ENCODE measurements around the gene MAGI1.

MAGI1 gene

DNA sequence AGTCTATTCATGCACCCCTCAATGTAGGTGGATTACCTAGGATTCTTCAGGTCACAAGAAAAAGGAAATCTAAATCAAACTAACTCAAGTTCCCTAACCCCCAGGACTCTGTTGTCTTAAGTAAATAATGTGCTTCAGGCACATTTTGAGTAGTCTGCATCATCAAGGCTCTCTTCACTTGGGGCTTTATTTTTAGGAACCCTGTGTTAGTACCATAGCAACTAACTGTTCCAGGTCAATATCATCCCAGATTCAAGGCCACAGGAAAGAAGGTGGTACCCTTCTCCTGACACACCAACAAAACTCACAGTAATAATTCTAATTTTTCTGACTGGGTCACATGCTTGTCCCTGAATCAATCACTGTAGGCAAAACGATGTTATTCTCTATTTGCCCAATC lies 218.1 kb downstream of the MAGI1 start:
- DNase-seq: no peak
- Mint-ChIP-seq H3K36me3 (no peaks in the 10 kb centered on the region), H3K9me3 (peaks cover 4% of the 10 kb centered on the region), H3K27ac (no peak overlapping the region), H3K4me3 (no peak overlapping the region), H3K4me1 (no peaks in the 10 kb centered on the region), H3K27me3 (no peaks in the 10 kb centered on the region)
- CTCF ChIA-PET: no interaction called here

- H3K9me3 Mint-ChIP-seq: peaks cover 4% of the 10 kb centered on the region
- DNase-seq: no peak
- no peak overlapping the region for H3K27ac Mint-ChIP-seq
- H3K27me3 Mint-ChIP-seq: no peaks in the 10 kb centered on the region
- CTCF ChIA-PET: no interaction called here
- H3K4me3 Mint-ChIP-seq: no peak overlapping the region
- no peaks in the 10 kb centered on the region for H3K4me1 Mint-ChIP-seq
- no peaks in the 10 kb centered on the region for H3K36me3 Mint-ChIP-seq
These were observed 218.8 kb downstream of the MAGI1 start for GRCh38 chr3:65819896-65820295.

DNA sequence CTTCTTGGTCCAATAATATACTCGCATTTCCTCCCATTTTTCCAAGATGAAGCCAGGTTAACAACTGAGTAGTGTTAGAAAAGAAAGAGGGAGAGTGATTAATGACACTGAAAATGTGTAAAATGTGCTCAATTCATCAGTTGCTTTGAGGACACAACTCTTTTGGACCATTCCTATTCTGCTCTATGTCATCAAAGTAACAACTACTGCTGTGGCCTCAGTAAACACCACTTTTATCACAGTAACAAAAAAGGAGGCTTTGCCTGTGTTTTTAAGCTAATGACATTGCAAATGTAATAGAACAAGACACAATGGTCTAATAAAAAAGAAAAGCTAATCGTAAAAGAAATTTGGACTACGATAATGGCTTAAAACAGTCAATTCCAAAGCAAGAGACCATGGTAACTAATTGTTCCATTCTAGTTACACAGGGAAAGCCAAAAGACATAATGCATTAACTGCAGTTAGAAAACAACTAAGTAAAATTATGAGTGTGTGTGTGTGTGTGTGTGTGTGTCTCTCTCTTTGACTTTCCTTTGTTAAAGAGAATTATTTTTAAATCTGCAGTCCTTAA lies 221.1 kb downstream of the MAGI1 start:
- H3K9me3 Mint-ChIP-seq: peaks cover 4% of the 10 kb centered on the region
- DNase-seq: no peak
- no peaks in the 10 kb centered on the region for H3K4me1 Mint-ChIP-seq
- no peaks in the 10 kb centered on the region for H3K36me3 Mint-ChIP-seq
- H3K4me3 Mint-ChIP-seq: no peak overlapping the region
- H3K27me3 Mint-ChIP-seq: no peaks in the 10 kb centered on the region
- CTCF ChIA-PET: no interaction called here
- H3K27ac Mint-ChIP-seq: no peak overlapping the region

DNA sequence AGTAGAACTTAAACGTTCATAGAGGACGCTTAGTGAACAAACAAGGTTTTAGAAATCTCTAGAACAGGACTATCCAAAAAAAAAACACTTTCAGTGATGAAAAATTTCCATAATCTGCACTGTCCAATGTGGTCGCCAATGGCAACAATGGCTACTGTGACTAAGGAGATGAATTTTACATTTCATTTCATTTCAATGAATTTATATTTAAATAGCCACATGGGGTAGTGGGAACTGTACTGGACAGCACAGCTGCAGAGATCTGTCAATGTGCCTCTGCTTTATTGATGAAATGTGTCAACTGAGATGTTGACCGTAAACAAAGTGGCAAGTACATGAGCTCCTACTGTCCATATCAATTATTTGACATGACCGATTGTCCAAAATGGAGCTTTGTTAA lies 222.5 kb downstream of the MAGI1 start:
- Mint-ChIP-seq H3K4me3 (no peak overlapping the region), H3K9me3 (peaks cover 4% of the 10 kb centered on the region), H3K27me3 (no peaks in the 10 kb centered on the region), H3K4me1 (no peaks in the 10 kb centered on the region), H3K36me3 (no peaks in the 10 kb centered on the region), H3K27ac (no peak overlapping the region)
- CTCF ChIA-PET: no interaction called here
- DNase-seq: no peak

DNA sequence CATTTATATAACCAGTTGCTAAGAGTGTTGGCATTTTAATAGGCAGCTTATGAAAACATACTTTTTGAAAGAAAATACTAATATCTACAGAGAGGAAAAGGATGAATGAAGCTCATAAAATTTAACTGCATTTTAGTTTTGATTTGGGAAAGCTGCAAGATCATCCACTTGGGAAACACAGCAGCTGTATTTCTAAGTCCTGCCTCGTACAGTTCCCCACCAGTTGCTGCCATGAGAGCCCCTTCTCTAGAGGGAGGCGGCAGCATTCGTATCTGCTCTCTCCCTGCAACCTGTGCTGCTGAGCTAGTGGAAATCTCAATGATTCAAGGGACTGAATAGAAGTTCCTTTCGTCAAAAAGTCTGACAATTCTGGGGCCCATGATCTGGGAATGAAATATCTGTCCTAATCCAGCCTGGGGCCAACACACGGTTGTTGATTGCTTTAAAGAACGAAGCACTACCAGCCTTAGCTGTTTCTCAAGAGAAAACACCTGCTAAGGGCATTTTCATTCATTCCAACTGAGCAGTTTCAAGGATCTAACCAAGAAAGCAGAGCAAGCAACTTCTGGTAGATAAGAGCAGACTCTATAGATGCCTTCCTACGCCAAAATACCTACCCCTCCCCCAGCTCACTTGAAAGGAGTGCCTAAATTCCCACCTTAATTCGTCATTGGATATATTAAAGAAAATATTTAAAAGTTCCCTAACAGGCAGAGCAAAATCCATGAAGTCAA lies 223.7 kb downstream of the MAGI1 start:
- CTCF ChIA-PET: no interaction called here
- H3K36me3 Mint-ChIP-seq: no peaks in the 10 kb centered on the region
- H3K9me3 Mint-ChIP-seq: peaks cover 4% of the 10 kb centered on the region

GRCh38 chr3:65811892-65812291 lies 226.8 kb downstream of the MAGI1 start:
- Mint-ChIP-seq H3K36me3 (no peaks in the 10 kb centered on the region), H3K4me3 (no peak overlapping the region), H3K27me3 (no peaks in the 10 kb centered on the region), H3K27ac (no peak overlapping the region), H3K4me1 (no peaks in the 10 kb centered on the region), H3K9me3 (peaks cover 3% of the 10 kb centered on the region)
- DNase-seq: no peak
- CTCF ChIA-PET: no interaction called here

More for the DNA sequence above, 223.7 kb downstream of the MAGI1 start:
- Mint-ChIP-seq H3K27ac (no peak overlapping the region), H3K4me3 (no peak overlapping the region), H3K4me1 (no peaks in the 10 kb centered on the region), H3K27me3 (no peaks in the 10 kb centered on the region)
- no peak for DNase-seq

- H3K27ac Mint-ChIP-seq: no peak overlapping the region
- no peaks in the 10 kb centered on the region for H3K27me3 Mint-ChIP-seq
- no peaks in the 10 kb centered on the region for H3K4me1 Mint-ChIP-seq
- peaks cover 3% of the 10 kb centered on the region for H3K9me3 Mint-ChIP-seq
- H3K4me3 Mint-ChIP-seq: no peak overlapping the region
- CTCF ChIA-PET: no interaction called here
- no peaks in the 10 kb centered on the region for H3K36me3 Mint-ChIP-seq
- no peak for DNase-seq
These were observed 227.5 kb downstream of the MAGI1 start for GRCh38 chr3:65811086-65811761.

- CTCF ChIA-PET: no interaction called here
- no peak for DNase-seq
- no peaks in the 10 kb centered on the region for H3K36me3 Mint-ChIP-seq
- H3K27ac Mint-ChIP-seq: no peak overlapping the region
- H3K27me3 Mint-ChIP-seq: no peaks in the 10 kb centered on the region
- peaks cover 6% of the 10 kb centered on the region for H3K9me3 Mint-ChIP-seq
- H3K4me1 Mint-ChIP-seq: no peaks in the 10 kb centered on the region
- no peak overlapping the region for H3K4me3 Mint-ChIP-seq
These were observed 228.4 kb downstream of the MAGI1 start for GRCh38 chr3:65810302-65810701.

GRCh38 chr3:65809641-65810150 lies 229.0 kb downstream of the MAGI1 start:
- H3K9me3 Mint-ChIP-seq: peaks cover 8% of the 10 kb centered on the region
- H3K27ac Mint-ChIP-seq: no peak overlapping the region
- H3K4me3 Mint-ChIP-seq: no peak overlapping the region
- no peaks in the 10 kb centered on the region for H3K36me3 Mint-ChIP-seq
- H3K27me3 Mint-ChIP-seq: no peaks in the 10 kb centered on the region
- no peaks in the 10 kb centered on the region for H3K4me1 Mint-ChIP-seq
- CTCF ChIA-PET: no interaction called here
- no peak for DNase-seq

DNA sequence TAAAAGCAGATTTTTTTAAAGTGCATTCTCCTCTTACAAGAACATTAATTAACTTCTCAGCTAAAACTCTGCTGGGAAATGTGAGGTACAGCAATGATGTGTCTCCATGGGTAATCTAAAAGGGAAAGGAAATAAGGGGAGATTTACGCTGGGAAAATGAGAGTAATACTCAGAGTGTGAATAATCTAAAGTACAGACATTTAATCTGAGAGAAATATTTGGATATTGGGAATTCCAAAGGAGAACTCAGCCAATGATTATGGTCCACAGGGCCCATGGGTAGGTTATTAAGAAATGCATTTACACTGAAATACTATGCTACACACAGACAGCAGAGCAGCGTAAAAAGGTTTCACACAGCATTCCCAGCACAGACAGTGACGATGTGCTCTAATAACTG lies 229.9 kb downstream of the MAGI1 start:
- Mint-ChIP-seq H3K27me3 (no peaks in the 10 kb centered on the region), H3K36me3 (no peaks in the 10 kb centered on the region), H3K9me3 (peaks cover 8% of the 10 kb centered on the region), H3K4me1 (no peaks in the 10 kb centered on the region), H3K4me3 (no peak overlapping the region), H3K27ac (no peak overlapping the region)
- CTCF ChIA-PET: no interaction called here
- DNase-seq: no peak

DNA sequence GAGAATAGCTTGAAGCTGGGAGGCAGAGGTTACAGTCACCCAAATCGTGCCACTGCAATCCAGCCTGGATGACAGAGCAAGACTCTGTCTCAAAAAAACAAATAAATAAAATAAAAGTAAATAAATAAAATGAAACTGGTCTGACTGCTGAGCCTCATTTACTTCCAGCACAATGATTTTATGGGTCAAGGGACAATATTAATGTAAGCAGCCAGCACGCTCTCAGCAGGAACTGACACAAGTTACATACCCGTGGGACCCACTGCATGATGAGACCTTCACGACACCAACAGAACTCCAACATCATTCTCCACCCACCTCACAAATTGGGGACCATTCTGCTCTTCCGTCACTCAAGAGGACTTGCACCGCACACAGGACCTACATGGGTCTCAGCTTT lies 230.3 kb downstream of the MAGI1 start:
- no peak overlapping the region for H3K27ac Mint-ChIP-seq
- no peak for DNase-seq
- H3K36me3 Mint-ChIP-seq: no peaks in the 10 kb centered on the region
- no peaks in the 10 kb centered on the region for H3K27me3 Mint-ChIP-seq
- peaks cover 8% of the 10 kb centered on the region for H3K9me3 Mint-ChIP-seq
- no peaks in the 10 kb centered on the region for H3K4me1 Mint-ChIP-seq
- CTCF ChIA-PET: no interaction called here
- H3K4me3 Mint-ChIP-seq: no peak overlapping the region

DNA sequence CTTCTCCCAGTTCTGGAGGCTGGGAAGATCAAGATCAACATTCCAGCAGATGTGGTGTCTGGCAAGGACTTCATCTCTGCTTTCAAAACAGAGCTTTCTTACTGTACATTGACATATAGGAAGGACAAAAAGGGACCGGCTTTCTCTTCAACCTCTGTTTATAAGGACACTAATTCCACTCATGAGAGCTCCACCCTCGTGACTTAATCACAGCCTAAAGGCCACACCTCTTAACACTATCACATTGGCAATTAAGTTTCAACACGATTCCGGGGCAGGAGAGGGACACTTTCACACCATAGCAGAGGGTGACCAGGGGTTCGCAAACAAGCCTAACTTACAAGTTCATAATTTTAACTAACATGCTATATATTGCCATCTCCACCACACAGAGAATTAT lies 231.5 kb downstream of the MAGI1 start:
- Mint-ChIP-seq H3K4me1 (no peaks in the 10 kb centered on the region), H3K9me3 (peaks cover 8% of the 10 kb centered on the region), H3K27ac (no peak overlapping the region), H3K36me3 (no peaks in the 10 kb centered on the region), H3K27me3 (no peaks in the 10 kb centered on the region), H3K4me3 (no peak overlapping the region)
- CTCF ChIA-PET: no interaction called here
- no peak for DNase-seq

- H3K36me3 Mint-ChIP-seq: no peaks in the 10 kb centered on the region
- H3K9me3 Mint-ChIP-seq: peaks cover 8% of the 10 kb centered on the region
- H3K4me1 Mint-ChIP-seq: no peaks in the 10 kb centered on the region
- H3K4me3 Mint-ChIP-seq: no peak overlapping the region
- no peak overlapping the region for H3K27ac Mint-ChIP-seq
- CTCF ChIA-PET: no interaction called here
- H3K27me3 Mint-ChIP-seq: no peaks in the 10 kb centered on the region
- no peak for DNase-seq
These were observed 232.1 kb downstream of the MAGI1 start for GRCh38 chr3:65806600-65806999.

- CTCF ChIA-PET: interaction anchor here (1.0 kb wide), 1 partner anchor 12 kb away, joined by 3 read pairs; no protein-coding TSS in a partner anchor
- no peak for DNase-seq
- Mint-ChIP-seq H3K27me3 (no peaks in the 10 kb centered on the region), H3K4me1 (no peaks in the 10 kb centered on the region), H3K27ac (no peak overlapping the region), H3K9me3 (no peaks in the 10 kb centered on the region), H3K4me3 (no peak overlapping the region), H3K36me3 (no peaks in the 10 kb centered on the region)
These were observed 242.0 kb downstream of the MAGI1 start for GRCh38 chr3:65796676-65797075.

DNA sequence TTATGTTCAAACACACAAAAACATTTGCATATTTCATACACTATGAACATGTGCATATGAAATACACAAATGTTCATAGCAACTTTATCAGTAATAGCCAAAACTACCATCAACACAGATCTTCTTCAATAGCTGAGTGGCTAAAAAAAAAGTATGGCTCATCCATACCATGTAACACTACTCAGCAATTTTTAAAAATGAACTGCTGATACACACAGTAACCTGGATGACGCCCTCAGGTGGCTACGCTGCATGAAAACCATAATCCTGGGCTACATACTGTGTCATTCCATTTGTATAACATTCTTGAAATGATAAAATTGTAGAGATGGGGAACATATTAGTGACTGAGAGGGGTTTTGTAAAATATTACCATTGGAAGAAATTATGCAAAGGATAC lies 243.6 kb downstream of the MAGI1 start:
- no peaks in the 10 kb centered on the region for H3K4me1 Mint-ChIP-seq
- no peak for DNase-seq
- H3K27me3 Mint-ChIP-seq: no peaks in the 10 kb centered on the region
- CTCF ChIA-PET: no interaction called here
- no peaks in the 10 kb centered on the region for H3K36me3 Mint-ChIP-seq
- H3K9me3 Mint-ChIP-seq: no peaks in the 10 kb centered on the region
- H3K4me3 Mint-ChIP-seq: no peak overlapping the region
- no peak overlapping the region for H3K27ac Mint-ChIP-seq
